Activated CD4-positive, alpha-beta T cell treated with anti-CD3 and anti-CD28 coated beads, Interleukin-2, amount 50 U/mL, for 48 hours (primary cell): ENCODE results near the gene ST8SIA3.
"Not testable (repeated sequence)": the region's sequence is repeated elsewhere in the genome, so short reads cannot be mapped to it uniquely, and the experiment has no call there.

ENCODE experiments used
- DNase-seq, 2 experiments: peaks; one replicate each; pipeline ENCODE4 v3.0.0-alpha.2; 2020

The ST8SIA3 gene

GRCh38 chr18:57366528-57367081 lies 14.2 kb downstream of the ST8SIA3 start:
- no peak for DNase-seq

- no peak for DNase-seq
Measured at GRCh38 chr18:57372444-57372843, 20.1 kb downstream of the ST8SIA3 start.

GRCh38 chr18:57373017-57373416 lies 20.7 kb downstream of the ST8SIA3 start:
- no peak for DNase-seq

GRCh38 chr18:57376503-57376902 lies 24.1 kb downstream of the ST8SIA3 start:
- no peak for DNase-seq

GRCh38 chr18:57389271-57389670 lies 36.9 kb downstream of the ST8SIA3 start:
- no peak for DNase-seq

- DNase-seq, result no peak
Measured at GRCh38 chr18:57390044-57390443, 37.7 kb downstream of the ST8SIA3 start.

- not testable (repeated sequence) for DNase-seq
Measured at GRCh38 chr18:57394749-57395148, 42.4 kb downstream of the ST8SIA3 start.

GRCh38 chr18:57396831-57397230 lies 44.5 kb downstream of the ST8SIA3 start:
- DNase-seq, result not testable (repeated sequence)

GRCh38 chr18:57397440-57398132 lies 45.2 kb downstream of the ST8SIA3 start:
- no peak for DNase-seq

GRCh38 chr18:57404345-57404744 lies 52.0 kb downstream of the ST8SIA3 start:
- DNase-seq, result no peak

GRCh38 chr18:57409650-57410049 lies 57.3 kb downstream of the ST8SIA3 start:
- no peak for DNase-seq

- DNase-seq, result no peak
Measured at GRCh38 chr18:57410749-57411148, 58.4 kb downstream of the ST8SIA3 start.

GRCh38 chr18:57416542-57416941 lies 64.2 kb downstream of the ST8SIA3 start:
- no peak for DNase-seq
